Activated CD4-positive, alpha-beta T cell treated with anti-CD3 and anti-CD28 coated beads, Interleukin-2, amount 50 U/mL, for 16 hours (primary cell): Measurements from ENCODE around the gene S100A3.
"Not testable (repeated sequence)": the region's sequence is repeated elsewhere in the genome, so short reads cannot be mapped to it uniquely, and the experiment has no call there.

ENCODE experiments used
- DNase-seq: peaks from one replicate; pipeline ENCODE4 v3.0.0-alpha.2; 2020

Gene S100A3

GRCh38 chr1:153568367-153569099 lies 19.5 kb upstream of the S100A3 start:
- peak; percentile 89 for DNase-seq

GRCh38 chr1:153567621-153568366 lies 18.7 kb upstream of the S100A3 start:
- DNase-seq, result peak; percentile 54

- DNase-seq, result peak; percentile 95
Measured at GRCh38 chr1:153566414-153567371, 17.6 kb upstream of the S100A3 start.

GRCh38 chr1:153565529-153566374 lies 16.7 kb upstream of the S100A3 start, which contains the start of gene S100A2:
Gene S100A2, minus strand, starts transcription at chr1:153565844. Its CDS starts 1,967 bp downstream, at chr1:153563877.
- peak; percentile 45 for DNase-seq

- DNase-seq, result no peak
Measured at GRCh38 chr1:153563991-153564390, 14.9 kb upstream of the S100A3 start.

- no peak for DNase-seq
Measured at GRCh38 chr1:153563483-153563901, 14.4 kb upstream of the S100A3 start.

GRCh38 chr1:153562021-153562420 lies 13.0 kb upstream of the S100A3 start:
- DNase-seq, result not testable (repeated sequence)

GRCh38 chr1:153561466-153561985 lies 12.5 kb upstream of the S100A3 start:
- DNase-seq, result no peak

GRCh38 chr1:153560771-153561465 lies 11.9 kb upstream of the S100A3 start:
- DNase-seq, result no peak

GRCh38 chr1:153560241-153560640 lies 11.2 kb upstream of the S100A3 start:
- DNase-seq, result no peak

GRCh38 chr1:153557877-153558276 lies 8.8 kb upstream of the S100A3 start:
- DNase-seq, result no peak

GRCh38 chr1:153556348-153556747 lies 7.3 kb upstream of the S100A3 start:
- no peak for DNase-seq

- no peak for DNase-seq
Measured at GRCh38 chr1:153553830-153554541, 4.9 kb upstream of the S100A3 start.

- DNase-seq, result no peak
Measured at GRCh38 chr1:153553096-153553495, 4.0 kb upstream of the S100A3 start.

- no peak for DNase-seq
Measured at GRCh38 chr1:153552335-153552734, 3.3 kb upstream of the S100A3 start.

GRCh38 chr1:153550827-153551500 lies 1.9 kb upstream of the S100A3 start:
- DNase-seq, result no peak

GRCh38 chr1:153550398-153550758 lies 1.3 kb upstream of the S100A3 start:
- no peak for DNase-seq

GRCh38 chr1:153549741-153550397 lies 811 bp upstream of the S100A3 start:
- no peak for DNase-seq
